Endothelial cell (in vitro differentiated cells): ENCODE results near the gene ABO. TPM values are rescaled to one million over a fixed set of nuclear protein-coding genes. Genes with fewer than 3 reads are reported as not detected.
"Not testable (repeated sequence)": the region's sequence is repeated elsewhere in the genome, so short reads cannot be mapped to it uniquely, and the experiment has no call there.

Source experiments
- DNase-seq: peaks from one replicate; pipeline ENCODE4 v3.0.0; 2021; ENCODE audit warnings: low spot score
- H3K27ac Mint-ChIP-seq: one replicate; pipeline ENCODE4 v1.8.0; 2021; ENCODE audit warnings: mixed read lengths, inconsistent platforms; ENCODE audit not compliant: unreplicated experiment
- H3K27me3 Mint-ChIP-seq: one replicate; pipeline ENCODE4 v1.8.0; 2021; ENCODE audit warnings: mild to moderate bottlenecking, moderate library complexity, mixed read lengths, inconsistent platforms; ENCODE audit not compliant: unreplicated experiment
- H3K36me3 Mint-ChIP-seq: one replicate; pipeline ENCODE4 v1.8.0; 2021; ENCODE audit warnings: mild to moderate bottlenecking, low read depth, mixed read lengths, inconsistent platforms; ENCODE audit not compliant: unreplicated experiment
- H3K4me1 Mint-ChIP-seq: one replicate; pipeline ENCODE4 v1.8.0; 2021; ENCODE audit warnings: mild to moderate bottlenecking, mixed read lengths, inconsistent platforms; ENCODE audit not compliant: unreplicated experiment
- H3K4me3 Mint-ChIP-seq: one replicate; pipeline ENCODE4 v1.8.0; 2021; ENCODE audit warnings: mild to moderate bottlenecking, mixed read lengths, inconsistent platforms; ENCODE audit not compliant: unreplicated experiment
- H3K9me3 Mint-ChIP-seq: one replicate; pipeline ENCODE4 v1.8.0; 2021; ENCODE audit warnings: mixed read lengths, inconsistent platforms; ENCODE audit not compliant: unreplicated experiment
- total RNA-seq: library from RNA; stranded (reverse); fragmentation: NEBNext Ultra II Directional; extraction: Animal tissue kit (Norgen Biotek cat#: 25700); gene quantifications from one replicate; pipeline ENCODE4 v1.2.1, GENCODE V29; 2021; ENCODE audit not compliant: unreplicated experiment
- TF ChIP-seq, protein P1 (sequence below): fragments of 200-600 bp; sonication (generic); IDR thresholded peaks from one replicate; pipeline ENCODE4 v1.5.0; 2021; ENCODE audit warnings: antibody characterized with exemption; ENCODE audit not compliant: unreplicated experiment

The ABO gene
- total RNA-seq, 1 donor from 2014 or later, result 1.4 TPM

DNA sequence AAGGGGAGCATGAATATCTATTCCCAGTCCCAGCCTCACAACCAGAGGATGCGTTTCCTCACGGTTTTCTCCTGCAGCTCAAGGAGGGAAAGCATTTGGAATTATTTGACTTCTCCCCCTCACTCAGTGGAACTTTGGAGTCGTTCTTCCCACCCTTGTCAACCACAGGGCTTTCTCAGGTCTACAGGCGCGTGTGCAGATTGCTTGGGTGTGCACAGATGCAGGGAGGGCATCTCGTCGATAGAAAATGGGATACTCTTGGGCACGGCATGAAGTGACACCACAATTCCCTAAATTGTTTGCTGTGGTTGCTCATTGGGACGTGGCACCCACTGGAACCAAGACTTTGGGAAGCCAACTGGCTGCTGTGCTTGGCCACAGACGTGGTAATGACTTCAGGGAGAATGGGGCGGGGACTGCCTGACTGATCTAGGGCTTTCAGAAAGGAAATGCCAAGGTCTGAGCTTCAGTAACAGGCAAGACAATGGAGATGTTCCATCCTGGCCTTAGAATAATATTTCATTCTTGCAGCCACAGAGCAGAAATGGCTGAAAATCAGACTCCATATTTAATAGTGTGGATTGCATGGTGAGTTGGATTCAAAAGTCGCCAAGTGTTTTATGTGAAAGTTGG lies 53.7 kb downstream of the ABO start:
- H3K27ac Mint-ChIP-seq, result no peak overlapping the region
- TF ChIP-seq, protein P1, sequence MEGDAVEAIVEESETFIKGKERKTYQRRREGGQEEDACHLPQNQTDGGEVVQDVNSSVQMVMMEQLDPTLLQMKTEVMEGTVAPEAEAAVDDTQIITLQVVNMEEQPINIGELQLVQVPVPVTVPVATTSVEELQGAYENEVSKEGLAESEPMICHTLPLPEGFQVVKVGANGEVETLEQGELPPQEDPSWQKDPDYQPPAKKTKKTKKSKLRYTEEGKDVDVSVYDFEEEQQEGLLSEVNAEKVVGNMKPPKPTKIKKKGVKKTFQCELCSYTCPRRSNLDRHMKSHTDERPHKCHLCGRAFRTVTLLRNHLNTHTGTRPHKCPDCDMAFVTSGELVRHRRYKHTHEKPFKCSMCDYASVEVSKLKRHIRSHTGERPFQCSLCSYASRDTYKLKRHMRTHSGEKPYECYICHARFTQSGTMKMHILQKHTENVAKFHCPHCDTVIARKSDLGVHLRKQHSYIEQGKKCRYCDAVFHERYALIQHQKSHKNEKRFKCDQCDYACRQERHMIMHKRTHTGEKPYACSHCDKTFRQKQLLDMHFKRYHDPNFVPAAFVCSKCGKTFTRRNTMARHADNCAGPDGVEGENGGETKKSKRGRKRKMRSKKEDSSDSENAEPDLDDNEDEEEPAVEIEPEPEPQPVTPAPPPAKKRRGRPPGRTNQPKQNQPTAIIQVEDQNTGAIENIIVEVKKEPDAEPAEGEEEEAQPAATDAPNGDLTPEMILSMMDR, result no peak
- no peak overlapping the region for H3K4me3 Mint-ChIP-seq
- peaks cover 5% of the 10 kb centered on the region for H3K27me3 Mint-ChIP-seq
- no peaks in the 10 kb centered on the region for H3K36me3 Mint-ChIP-seq
- H3K9me3 Mint-ChIP-seq, result no peaks in the 10 kb centered on the region
- peaks cover 8% of the 10 kb centered on the region for H3K4me1 Mint-ChIP-seq
- no peak for DNase-seq

DNA sequence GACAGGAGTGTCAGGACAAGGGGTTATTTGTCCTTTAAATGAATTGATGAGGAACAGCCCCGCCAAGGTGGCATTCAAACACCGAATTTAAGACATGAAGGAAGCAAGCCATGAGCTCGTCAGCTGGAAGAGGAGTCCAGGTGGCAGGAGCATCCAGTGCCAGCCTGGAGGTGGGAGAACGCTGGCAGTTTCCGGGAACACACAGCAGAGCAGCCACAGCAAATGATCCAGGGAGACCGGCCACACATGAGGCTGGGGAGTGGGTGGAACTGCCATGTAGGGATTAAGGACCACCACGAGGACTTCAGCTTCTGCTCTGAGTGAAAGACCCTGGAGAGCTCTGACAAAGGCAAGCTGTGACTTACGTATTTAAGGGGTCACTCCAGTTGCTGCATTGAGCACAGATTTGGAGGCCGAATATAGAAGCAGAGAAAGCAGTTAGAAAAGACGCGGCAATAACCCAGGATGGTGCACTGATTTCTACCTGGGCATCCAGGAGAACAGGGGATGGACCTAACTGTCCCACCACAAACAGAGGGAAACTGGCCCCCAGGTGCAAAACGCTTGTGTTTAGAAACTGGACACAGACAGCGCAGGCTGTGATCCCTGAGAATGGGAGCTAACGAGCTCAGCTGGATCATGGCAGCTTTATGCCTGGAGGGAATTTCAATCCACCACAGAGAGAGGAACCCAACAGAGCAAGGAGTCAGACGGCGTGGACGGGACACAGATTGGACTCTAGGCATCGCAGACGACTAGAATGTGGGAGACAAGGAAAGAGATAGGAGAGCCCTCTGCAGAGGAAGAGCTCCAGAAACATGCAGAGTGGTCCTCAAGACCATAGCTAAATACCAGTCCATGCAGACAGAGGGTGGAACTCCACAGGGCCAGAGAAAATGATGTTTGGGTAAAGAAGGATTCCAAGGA lies 56.7 kb downstream of the ABO start:
- H3K4me3 Mint-ChIP-seq, H3K27me3 Mint-ChIP-seq, H3K36me3 Mint-ChIP-seq, H3K4me1 Mint-ChIP-seq, DNase-seq, H3K9me3 Mint-ChIP-seq, H3K27ac Mint-ChIP-seq: not testable (repeated sequence)

DNA sequence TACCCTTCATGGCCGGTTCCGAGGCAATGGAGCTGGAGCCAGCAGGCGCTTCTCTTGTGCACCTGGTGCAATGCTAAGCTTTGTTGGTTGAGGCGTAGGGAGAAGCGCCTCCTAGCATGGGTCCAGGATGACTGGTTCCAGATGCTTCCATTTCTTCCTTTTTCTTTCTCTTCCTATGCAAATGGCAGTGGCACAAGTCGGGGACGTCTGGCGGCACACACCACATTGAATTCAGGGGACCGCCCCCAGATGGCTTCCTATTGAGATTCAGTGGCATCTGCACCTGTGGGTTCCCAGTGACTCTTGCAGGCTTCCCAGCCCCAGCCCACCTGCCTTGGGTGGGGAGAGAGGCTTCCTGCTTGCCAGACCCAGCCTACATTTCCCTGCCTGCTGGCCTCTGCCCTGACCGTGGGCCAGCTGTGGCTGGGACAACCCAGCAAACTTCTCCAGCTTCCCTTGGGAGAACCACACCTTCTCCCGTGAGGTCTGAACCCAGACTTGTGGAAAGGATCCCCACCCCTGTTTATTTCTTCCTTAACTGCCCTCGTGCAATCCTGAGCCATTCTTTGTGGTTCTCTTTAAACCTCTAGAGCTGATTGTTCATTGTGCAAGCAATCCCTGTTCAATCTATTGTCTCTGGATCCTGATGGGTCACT lies 57.5 kb downstream of the ABO start:
- DNase-seq, H3K36me3 Mint-ChIP-seq, H3K4me3 Mint-ChIP-seq, H3K27ac Mint-ChIP-seq, H3K27me3 Mint-ChIP-seq, H3K9me3 Mint-ChIP-seq, H3K4me1 Mint-ChIP-seq: not testable (repeated sequence)

DNA sequence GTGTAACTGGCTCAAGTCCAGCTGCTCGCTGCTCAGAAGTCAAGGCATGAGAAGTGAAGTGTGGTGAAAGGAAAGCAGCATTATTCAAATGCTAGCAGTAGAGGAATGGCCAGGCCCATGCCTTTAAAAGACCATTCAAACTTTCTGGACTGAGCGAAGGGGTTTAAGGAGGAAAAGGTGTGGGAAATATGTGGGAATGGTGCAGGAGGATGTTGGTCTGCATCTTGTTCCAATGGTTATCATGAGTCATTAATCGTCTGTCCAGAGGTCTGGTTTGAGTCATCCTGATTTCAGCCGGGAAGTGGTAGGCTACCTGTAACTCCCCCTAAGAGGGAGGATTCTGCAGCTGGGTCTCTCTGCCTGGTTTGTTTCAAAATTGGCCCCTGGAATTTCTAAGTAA lies 60.7 kb downstream of the ABO start:
- not testable (repeated sequence) for H3K4me1 Mint-ChIP-seq, H3K9me3 Mint-ChIP-seq, H3K27me3 Mint-ChIP-seq, H3K36me3 Mint-ChIP-seq, H3K4me3 Mint-ChIP-seq, DNase-seq, H3K27ac Mint-ChIP-seq

DNA sequence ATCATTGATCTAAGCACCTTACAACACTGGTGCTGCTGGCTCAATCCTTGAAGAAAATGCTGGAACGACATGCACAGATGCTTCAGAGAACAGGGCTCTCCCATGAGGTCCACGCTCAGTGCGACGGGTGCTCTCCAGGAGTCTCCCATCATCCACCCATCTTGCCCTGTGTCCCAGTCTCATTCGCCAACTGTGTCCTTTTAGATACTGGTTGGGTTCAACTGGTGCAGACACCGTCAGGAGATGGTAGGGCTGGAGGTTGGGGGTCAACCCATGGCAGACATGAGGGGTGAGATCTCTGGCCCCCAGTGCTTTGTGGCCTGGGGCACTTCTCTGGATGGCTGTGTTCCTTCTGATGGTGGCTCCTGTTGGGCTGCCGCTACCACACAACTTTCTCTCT lies 64.4 kb downstream of the ABO start:
- no peak for DNase-seq
- Mint-ChIP-seq H3K27ac (no peak overlapping the region), H3K36me3 (no peaks in the 10 kb centered on the region), H3K9me3 (no peaks in the 10 kb centered on the region), H3K27me3 (peaks cover 9% of the 10 kb centered on the region), H3K4me3 (no peak overlapping the region), H3K4me1 (no peaks in the 10 kb centered on the region)
- TF ChIP-seq, protein P1, result no peak

DNA sequence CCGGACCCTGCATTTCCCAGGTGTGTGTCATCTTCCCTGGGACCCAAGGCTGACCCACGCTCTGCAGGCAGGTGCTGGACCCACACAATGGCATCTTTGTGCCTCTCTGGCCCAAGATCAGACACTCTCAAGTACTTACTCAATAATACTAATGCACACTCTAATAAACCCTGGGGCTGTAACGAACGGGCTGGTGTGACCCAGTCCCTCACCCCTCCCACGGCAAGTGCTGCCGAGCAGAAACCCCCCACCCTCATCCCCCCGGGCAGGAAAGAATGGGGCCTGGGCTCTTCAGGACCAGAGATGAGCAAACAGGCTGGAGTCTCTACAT lies 64.8 kb downstream of the ABO start:
- Mint-ChIP-seq H3K27me3 (peaks cover 9% of the 10 kb centered on the region), H3K9me3 (no peaks in the 10 kb centered on the region), H3K4me3 (no peak overlapping the region), H3K4me1 (no peaks in the 10 kb centered on the region), H3K27ac (no peak overlapping the region), H3K36me3 (no peaks in the 10 kb centered on the region)
- DNase-seq, result no peak
- TF ChIP-seq, protein P1, result no peak

DNA sequence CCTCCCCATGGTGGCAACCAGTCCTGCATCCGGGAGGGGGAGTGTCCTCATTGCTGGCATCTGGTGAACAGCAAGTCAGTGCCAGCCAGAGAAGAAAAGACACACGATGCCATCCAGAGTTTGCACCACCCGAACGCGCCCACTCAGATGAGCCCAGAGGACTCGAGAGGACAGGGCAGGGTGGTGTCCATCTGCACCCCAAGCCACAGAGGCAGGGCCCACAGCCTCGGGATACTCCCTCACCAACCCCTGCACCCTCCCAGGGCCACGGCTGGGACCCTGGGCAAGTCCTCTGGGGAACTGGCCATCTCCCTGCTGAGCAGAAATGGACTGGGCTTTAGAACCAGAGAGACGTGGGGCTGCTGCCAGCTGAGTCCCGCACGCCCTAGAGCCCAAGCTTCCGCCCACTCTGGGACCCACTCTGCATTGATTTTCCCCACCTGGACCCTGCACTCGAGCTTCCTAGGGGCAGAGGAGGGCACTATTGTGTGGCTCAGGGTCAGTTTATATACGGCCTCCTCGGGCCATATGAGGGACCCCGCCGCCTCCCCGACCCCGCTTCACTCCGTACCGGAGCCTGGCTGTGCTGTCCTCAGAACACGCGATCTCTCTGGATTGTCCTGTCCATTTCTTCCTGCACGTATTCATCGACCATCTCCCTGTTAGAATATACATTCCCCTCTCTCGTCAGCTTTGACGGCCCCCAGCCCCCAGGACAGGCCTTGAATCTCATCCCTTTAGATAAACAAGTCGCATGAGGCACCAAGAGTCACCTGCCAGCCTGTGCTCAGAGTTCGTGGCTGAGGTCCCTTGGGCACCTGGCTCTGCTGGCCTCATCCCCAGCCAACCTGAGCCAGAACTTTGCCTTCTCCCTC lies 65.4 kb downstream of the ABO start:
- not testable (repeated sequence) for H3K4me1 Mint-ChIP-seq, H3K36me3 Mint-ChIP-seq, DNase-seq, H3K27ac Mint-ChIP-seq, H3K9me3 Mint-ChIP-seq, H3K27me3 Mint-ChIP-seq, H3K4me3 Mint-ChIP-seq

DNA sequence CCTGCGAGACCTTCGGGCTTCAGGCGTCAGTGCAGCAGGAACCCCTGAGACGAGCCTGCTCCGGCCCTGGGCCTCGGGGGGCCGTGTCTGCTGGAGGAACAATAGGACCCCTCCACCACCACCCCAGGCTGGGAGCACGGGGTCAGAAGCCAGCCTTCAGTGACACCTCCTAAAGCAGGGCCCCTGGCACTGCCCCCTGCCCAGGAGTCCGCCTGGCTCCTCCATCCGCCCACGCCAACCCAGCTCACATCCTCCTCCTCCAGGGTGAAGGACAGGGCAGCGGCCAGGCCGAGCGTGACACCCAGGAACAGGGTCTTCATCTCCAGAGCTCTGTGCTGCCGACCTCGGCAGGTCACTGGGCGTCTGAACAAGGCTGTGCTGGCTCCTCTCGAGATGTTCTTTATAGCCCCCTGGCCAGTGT lies 66.1 kb downstream of the ABO start, which contains the start of gene OBP2B:
TSS of gene OBP2B (minus strand) at position 371 of the 421 bp plus-strand sequence. CDS start at position 320, 51 bp downstream.
- not testable (repeated sequence) for H3K36me3 Mint-ChIP-seq, H3K9me3 Mint-ChIP-seq, H3K4me1 Mint-ChIP-seq, DNase-seq, H3K27me3 Mint-ChIP-seq, H3K4me3 Mint-ChIP-seq, H3K27ac Mint-ChIP-seq
